ENCODE data around the gene CXorf51A.
A peak's percentile ranks its signal among the peaks of the same experiment; 100 is the strongest.
"Not testable (repeated sequence)": the region's sequence is repeated elsewhere in the genome, so short reads cannot be mapped to it uniquely, and the experiment has no call there.

CXorf51A gene

DNA sequence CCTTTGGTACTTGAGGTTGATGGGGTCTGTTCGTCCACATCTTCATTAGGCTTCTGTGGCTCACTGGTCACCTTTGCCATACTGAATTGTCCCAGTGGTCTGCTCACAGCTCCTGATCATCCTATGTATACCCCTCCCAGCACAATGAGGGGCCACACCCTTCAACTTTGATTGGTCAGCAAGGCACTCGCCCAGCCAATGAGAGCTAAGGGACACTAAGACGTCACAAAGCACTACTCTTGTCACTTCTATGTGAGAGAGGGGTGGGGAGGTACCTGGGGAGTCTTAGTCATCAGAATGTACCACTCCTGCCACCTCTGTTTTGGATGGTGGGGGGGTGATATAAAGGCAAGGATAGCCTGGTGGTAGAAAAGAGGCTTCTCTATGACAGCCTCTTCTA is at the start of gene CXorf51A:
Gene CXorf51A (minus strand): TSS at position 101 of the 400 bp plus-strand sequence. CDS start 21 bp downstream, at position 80.
- POLR2A ChIA-PET: not testable (repeated sequence)

GRCh38 chrX:146863566-146863965 is 49.0 kb upstream of the CXorf51A start:
- Histone ChIP-seq H3K4me3 (ENCODE audit: low read depth, low read length) (no peak overlapping the region), H3K36me3 (ENCODE audit: control insufficient read depth in 2 of 2, insufficient read depth in 1 of 2, low read length in 2 of 2) (no peaks in the 10 kb centered on the region), H3K27ac (ENCODE audit: extremely low read depth, low read depth, low read length) (no peak overlapping the region), H3K9me3 (ENCODE audit: control insufficient read depth, insufficient read depth, low read depth, low read length) (no peaks in the 10 kb centered on the region; the same call in 1 of the 2 replicates), H3K4me1 (ENCODE audit: control insufficient read depth, insufficient read depth, low read length) (no peaks in the 10 kb centered on the region)
- TF ChIP-seq TRIM28 (IDR thresholded peaks at IDR 0.05; ENCODE audit: borderline replicate concordance, low read length) (peak; percentile 61), SETDB1 (IDR thresholded peaks at IDR 0.05; ENCODE audit: insufficient read length, low read length) (peak; percentile 97), TSHZ1 (tag by site-specific recombination; IDR thresholded peaks at IDR 0.05; ENCODE audit: borderline replicate concordance) (no peak), KLF16 (tag by site-specific recombination; IDR thresholded peaks at IDR 0.05) (no peak)
- ChIA-PET CTCF (no interaction called here), POLR2A (no interaction called here)

More for the DNA sequence above, at the start of gene CXorf51A:
- H3K36me3 ChIP-seq (ENCODE audit: control insufficient read depth in 2 of 2, insufficient read depth in 1 of 2, low read length in 2 of 2); H3K9me3 ChIP-seq (ENCODE audit: control insufficient read depth, insufficient read depth, low read depth, low read length); H3K4me1 ChIP-seq (ENCODE audit: control insufficient read depth, insufficient read depth, low read length); H3K27ac ChIP-seq (ENCODE audit: extremely low read depth, low read depth, low read length); H3K4me3 ChIP-seq (ENCODE audit: low read depth, low read length); CTCF ChIA-PET: not testable (repeated sequence)

- no peaks in the 10 kb centered on the region for H3K4me1 ChIP-seq (ENCODE audit: control insufficient read depth, insufficient read depth, low read length)
- no peak overlapping the region for H3K27ac ChIP-seq (ENCODE audit: extremely low read depth, low read depth, low read length)
- H3K9me3 ChIP-seq (ENCODE audit: control insufficient read depth, insufficient read depth, low read depth, low read length): no peaks in the 10 kb centered on the region; the same call in 1 of the 2 replicates
- ChIA-PET CTCF (interaction anchor here (0.6 kb wide), 1 partner anchor 525 kb away, joined by 3 read pairs; no protein-coding TSS in a partner anchor), POLR2A (no interaction called here)
- H3K36me3 ChIP-seq (ENCODE audit: control insufficient read depth in 2 of 2, insufficient read depth in 1 of 2, low read length in 2 of 2): no peaks in the 10 kb centered on the region
- H3K4me3 ChIP-seq (ENCODE audit: low read depth, low read length): no peak overlapping the region
- TF ChIP-seq KLF8 (tag by site-specific recombination; IDR thresholded peaks at IDR 0.05): no peak
- TF ChIP-seq ZNF624 (tag by site-specific recombination; IDR thresholded peaks at IDR 0.05): no peak
- TF ChIP-seq ZNF169 (tag by site-specific recombination; IDR thresholded peaks at IDR 0.05): no peak
- TF ChIP-seq BCL11A (tag by site-specific recombination; IDR thresholded peaks at IDR 0.05; ENCODE audit: low read depth): no peak
- TF ChIP-seq ZNF121 (tag by site-specific recombination; IDR thresholded peaks at IDR 0.05): no peak
- TF ChIP-seq REPIN1 (tag by site-specific recombination; IDR thresholded peaks at IDR 0.05; ENCODE audit: low read depth): no peak
- TF ChIP-seq ZNF513 (tag by site-specific recombination; IDR thresholded peaks at IDR 0.05): no peak
- TF ChIP-seq ZBTB26 (tag by site-specific recombination; optimal IDR thresholded peaks at IDR 0.05): no peak
- TF ChIP-seq SALL2 (tag by site-specific recombination; IDR thresholded peaks at IDR 0.05; ENCODE audit: borderline replicate concordance): no peak
- no peak for TF ChIP-seq MEIS1 (CRISPR knock-in tag; IDR thresholded peaks at IDR 0.05; ENCODE audit: borderline replicate concordance)
- TF ChIP-seq ZBTB49 (tag by site-specific recombination; IDR thresholded peaks at IDR 0.05; ENCODE audit: low read depth): no peak
- TF ChIP-seq HOXC10 (CRISPR knock-in tag; IDR thresholded peaks at IDR 0.05): no peak
- TF ChIP-seq GLI4 (tag by site-specific recombination; IDR thresholded peaks at IDR 0.05): no peak
- TF ChIP-seq OVOL3 (tag by site-specific recombination; IDR thresholded peaks at IDR 0.05): no peak
- TF ChIP-seq ZNF18 (tag by site-specific recombination; IDR thresholded peaks at IDR 0.05): no peak
- TF ChIP-seq RBAK (tag by site-specific recombination; IDR thresholded peaks at IDR 0.05): no peak
- no peak for TF ChIP-seq ZNF214 (tag by site-specific recombination; IDR thresholded peaks at IDR 0.05; ENCODE audit: borderline replicate concordance)
- no peak for TF ChIP-seq ZNF501 (tag by site-specific recombination; IDR thresholded peaks at IDR 0.05)
Measured at GRCh38 chrX:146854281-146854680, 39.7 kb upstream of the CXorf51A start.
